OCI-LY7 (cell line): ENCODE data around the gene PLCB1. TPM values are rescaled to one million over a fixed set of nuclear protein-coding genes. Genes with fewer than 3 reads are reported as not detected.

Experiments used
- BruUV-seq: library from RNA; stranded (reverse); fragments of 400-500 nt; replicated peaks from 2 replicates; lab custom pipeline; 2021; lab: Mats Ljungman, UMichigan
- CTCF ChIA-PET: fragments of 300-600 bp; sonication (Branson Sonifier 250); formaldehyde crosslinking; loops from one replicate; lab custom pipeline; 2022; ENCODE audit warnings: antibody characterized with exemption; ENCODE audit not compliant: unreplicated experiment; lab: Charles Lee
- POLR2A ChIA-PET: fragments of 300-600 bp; sonication (Branson Sonifier 250); formaldehyde crosslinking; loops from one replicate; lab custom pipeline; 2022; ENCODE audit warnings: antibody characterized with exemption; lab: Charles Lee
- DNase-seq: peaks from one replicate; pipeline ENCODE4 v3.0.0-alpha.2; 2015; ENCODE audit warnings: low spot score
- H2AFZ ChIP-seq: fragments of 200-600 bp; sonication (generic), shearing (Covaris generic); 2 replicates; pipeline ENCODE4 v1.6.1; 2014; ENCODE audit warnings: mild to moderate bottlenecking, antibody characterized with exemption, low read length, moderate library complexity
- H3K27ac ChIP-seq: fragments of 200-600 bp; sonication (generic); 2 replicates; pipeline ENCODE4 v1.5.1; 2014; ENCODE audit warnings: mixed run types, low read depth, mild to moderate bottlenecking, moderate library complexity, low read length, inconsistent platforms; ENCODE audit not compliant: poor library complexity, severe bottlenecking
- H3K36me3 ChIP-seq: fragments of 200-600 bp; sonication (generic); 2 replicates; pipeline ENCODE4 v1.6.1; 2014; ENCODE audit warnings: mild to moderate bottlenecking, antibody characterized with exemption, low read length, moderate library complexity, mixed read lengths; ENCODE audit not compliant: insufficient read depth
- H3K4me1 ChIP-seq: fragments of 200-600 bp; sonication (generic); 2 replicates; pipeline ENCODE4 v1.5.1; 2014; ENCODE audit warnings: mild to moderate bottlenecking, low read length; ENCODE audit not compliant: insufficient read depth, poor library complexity, severe bottlenecking
- H3K4me2 ChIP-seq: fragments of 200-600 bp; sonication (generic); 2 replicates; pipeline ENCODE4 v1.6.1; 2014; ENCODE audit warnings: mild to moderate bottlenecking, low read length
- H3K4me3 ChIP-seq: fragments of 200-600 bp; sonication (generic); 2 replicates; pipeline ENCODE4 v1.5.1; 2014; ENCODE audit warnings: mild to moderate bottlenecking, low read depth, low read length; ENCODE audit not compliant: poor library complexity, severe bottlenecking
- H3K79me2 ChIP-seq: fragments of 200-600 bp; sonication (generic); 2 replicates; pipeline ENCODE4 v1.6.1; 2016; ENCODE audit warnings: low read depth, mild to moderate bottlenecking, low read length, moderate library complexity, mixed read lengths; ENCODE audit not compliant: insufficient read depth
- H3K9me2 ChIP-seq: fragments of 200-600 bp; sonication (generic); 2 replicates; pipeline ENCODE4 v1.6.1; 2016; ENCODE audit warnings: mild to moderate bottlenecking, low read length, mixed read lengths; ENCODE audit not compliant: insufficient read depth
- H3K9me3 ChIP-seq: fragments of 200-600 bp; sonication (generic); 2 replicates; pipeline ENCODE4 v1.6.1; 2014; ENCODE audit warnings: mild to moderate bottlenecking, mixed run types, low read length, mixed read lengths
- H4K20me1 ChIP-seq: fragments of 200-600 bp; sonication (generic); 2 replicates; pipeline ENCODE4 v1.6.1; 2014; ENCODE audit warnings: mild to moderate bottlenecking, antibody characterized with exemption, low read length, moderate library complexity, mixed read lengths; ENCODE audit not compliant: insufficient read depth
- EZH2phosphoT487 ChIP-seq: fragments of 200-600 bp; sonication (generic); IDR thresholded peaks from 2 replicates; pipeline ENCODE4 v1.6.1; 2018; ENCODE audit warnings: low read depth, borderline replicate concordance, mild to moderate bottlenecking, mixed run types, antibody characterized with exemption, low read length, moderate library complexity, mixed read lengths
- intact Hi-C: fragments of 100-400 bp; cut with micrococcal nuclease; formaldehyde crosslinking; loops from one replicate; pipeline ENCODE4 v1.10.0; 2022; ENCODE audit not compliant: unreplicated experiment
- total RNA-seq, 2 experiments: library from RNA; depleted of rRNA in 1 of 2; stranded (reverse); fragments of >200 nt in 1 of 2; shearing (Covaris generic) in 1 of 2; gene quantifications; 2 replicates each; pipeline ENCODE4 v1.2.3, GENCODE V29; 2014 to 2022
- TF ChIP-seq, protein P1 (sequence below): fragments of 200-600 bp; sonication (generic); conservative IDR thresholded peaks from 2 replicates; pipeline ENCODE4 v1.5.1; 2014; ENCODE audit warnings: mild to moderate bottlenecking, antibody characterized with exemption, low read length, moderate library complexity, mixed read lengths

Gene PLCB1
- total RNA-seq, 2 experiments from 2014 or later = 14.6 to 30.5 TPM

DNA sequence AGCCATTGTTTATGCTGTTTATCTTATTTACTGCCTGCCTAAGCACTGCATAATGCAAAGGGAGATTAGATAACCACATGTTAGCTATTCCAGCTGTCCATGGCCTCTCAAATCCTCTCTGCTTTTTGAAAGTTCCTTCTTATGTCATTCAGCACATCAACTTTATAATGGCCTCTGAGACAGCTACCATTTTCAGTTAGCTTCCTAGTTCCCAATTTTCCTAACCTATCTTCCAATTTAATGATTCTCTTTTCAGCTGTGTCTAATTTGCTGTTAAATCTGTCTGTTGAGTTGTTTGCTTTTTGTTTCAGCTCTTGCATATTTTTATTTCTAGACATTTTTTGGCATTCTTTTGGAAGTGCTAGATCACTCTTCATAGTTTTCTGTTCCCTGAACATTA, 763.4 kb downstream of the PLCB1 start:
- POLR2A ChIA-PET = no interaction called here
- no TSS peak for BruUV-seq
- CTCF ChIA-PET = no interaction called here

DNA sequence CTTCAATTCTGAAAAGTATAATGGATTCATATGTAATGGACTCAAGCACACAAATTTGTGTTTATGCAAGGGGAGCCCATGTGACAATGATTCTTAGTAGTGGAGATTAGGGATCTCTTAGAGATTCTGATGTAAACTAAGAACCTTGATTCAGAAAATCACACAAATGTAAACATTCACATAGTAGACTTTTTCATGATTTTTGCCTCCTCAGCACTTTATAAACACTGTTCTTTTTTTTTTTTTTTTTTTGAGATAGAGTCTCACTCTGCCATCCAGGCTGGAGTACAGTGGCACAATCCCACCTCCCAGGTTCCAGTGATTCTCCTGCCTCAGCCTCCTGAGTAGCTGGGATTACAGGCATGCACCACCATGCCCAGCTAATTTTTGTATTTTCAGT, 766.8 kb downstream of the PLCB1 start:
- ChIA-PET POLR2A (interaction anchor here (0.7 kb wide), 1 partner anchor 86 kb away, joined by 3 read pairs; no protein-coding TSS in a partner anchor), CTCF (no interaction called here)
- no peaks in the 10 kb centered on the region for H3K9me2 ChIP-seq
- H4K20me1 ChIP-seq = no peaks in the 10 kb centered on the region
- H3K4me3 ChIP-seq = no peak overlapping the region
- no peak for DNase-seq
- H3K4me1 ChIP-seq = no peaks in the 10 kb centered on the region
- BruUV-seq = no TSS peak
- H2AFZ ChIP-seq = no peak overlapping the region
- intact Hi-C loops = no loop called here
- H3K36me3 ChIP-seq = no peaks in the 10 kb centered on the region
- H3K9me3 ChIP-seq = peaks cover 24% of the 10 kb centered on the region
- H3K27ac ChIP-seq = no peak overlapping the region
- TF ChIP-seq EZH2phosphoT487 = no peak
- TF ChIP-seq, protein P1, sequence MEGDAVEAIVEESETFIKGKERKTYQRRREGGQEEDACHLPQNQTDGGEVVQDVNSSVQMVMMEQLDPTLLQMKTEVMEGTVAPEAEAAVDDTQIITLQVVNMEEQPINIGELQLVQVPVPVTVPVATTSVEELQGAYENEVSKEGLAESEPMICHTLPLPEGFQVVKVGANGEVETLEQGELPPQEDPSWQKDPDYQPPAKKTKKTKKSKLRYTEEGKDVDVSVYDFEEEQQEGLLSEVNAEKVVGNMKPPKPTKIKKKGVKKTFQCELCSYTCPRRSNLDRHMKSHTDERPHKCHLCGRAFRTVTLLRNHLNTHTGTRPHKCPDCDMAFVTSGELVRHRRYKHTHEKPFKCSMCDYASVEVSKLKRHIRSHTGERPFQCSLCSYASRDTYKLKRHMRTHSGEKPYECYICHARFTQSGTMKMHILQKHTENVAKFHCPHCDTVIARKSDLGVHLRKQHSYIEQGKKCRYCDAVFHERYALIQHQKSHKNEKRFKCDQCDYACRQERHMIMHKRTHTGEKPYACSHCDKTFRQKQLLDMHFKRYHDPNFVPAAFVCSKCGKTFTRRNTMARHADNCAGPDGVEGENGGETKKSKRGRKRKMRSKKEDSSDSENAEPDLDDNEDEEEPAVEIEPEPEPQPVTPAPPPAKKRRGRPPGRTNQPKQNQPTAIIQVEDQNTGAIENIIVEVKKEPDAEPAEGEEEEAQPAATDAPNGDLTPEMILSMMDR = no peak
- no peaks in the 10 kb centered on the region for H3K79me2 ChIP-seq
- H3K4me2 ChIP-seq = no peak overlapping the region

More for the DNA sequence above, 763.4 kb downstream of the PLCB1 start:
- H3K4me1 ChIP-seq = no peaks in the 10 kb centered on the region
- H3K4me2 ChIP-seq = no peak overlapping the region
- H3K36me3 ChIP-seq = no peaks in the 10 kb centered on the region
- H2AFZ ChIP-seq = no peak overlapping the region
- no peak overlapping the region for H3K27ac ChIP-seq
- no peak for TF ChIP-seq EZH2phosphoT487
- TF ChIP-seq, protein P1 = no peak
- intact Hi-C loops = no loop called here
- H3K9me2 ChIP-seq = no peaks in the 10 kb centered on the region
- no peak for DNase-seq
- no peaks in the 10 kb centered on the region for H3K79me2 ChIP-seq
- no peaks in the 10 kb centered on the region for H4K20me1 ChIP-seq
- peaks cover 24% of the 10 kb centered on the region for H3K9me3 ChIP-seq
- H3K4me3 ChIP-seq = no peak overlapping the region

DNA sequence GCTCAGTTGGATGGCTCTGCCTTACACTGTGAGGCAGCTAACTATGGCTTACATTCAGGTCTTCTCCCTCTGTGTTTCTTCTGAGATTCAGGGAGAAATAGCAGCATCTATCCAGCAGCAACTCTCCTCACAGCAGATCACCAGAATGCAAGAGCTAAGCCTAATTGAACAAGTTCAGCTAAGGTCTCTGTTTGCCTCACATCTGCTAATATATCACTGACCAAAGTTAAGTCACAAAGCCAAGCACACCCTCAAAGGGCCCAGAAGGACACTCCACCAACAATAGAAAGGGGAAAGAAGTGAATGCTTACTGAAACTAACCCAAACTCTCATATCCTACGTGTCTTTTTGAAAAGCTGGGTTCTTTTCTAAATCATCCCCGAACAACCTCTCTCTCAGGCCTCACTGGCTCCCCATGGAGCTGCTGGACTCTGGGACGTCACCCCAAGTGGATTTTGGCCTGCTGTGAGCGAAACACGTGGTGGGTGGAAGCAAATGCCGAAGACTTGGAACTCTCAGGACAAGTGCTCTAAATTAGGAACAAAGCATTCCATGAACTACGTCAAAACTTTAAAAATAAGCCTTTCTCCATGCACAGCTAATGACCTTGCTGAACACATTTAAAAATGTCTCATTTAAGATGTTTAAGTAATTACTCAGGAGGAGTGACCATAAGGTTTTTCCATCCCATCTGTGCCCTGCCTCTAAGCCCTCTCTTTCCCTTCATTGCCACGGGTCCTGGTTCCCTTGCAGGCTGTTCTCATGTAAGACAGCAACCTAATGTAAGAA, 769.4 kb downstream of the PLCB1 start:
- Histone ChIP-seq H3K27ac (no peak overlapping the region), H2AFZ (no peak overlapping the region), H3K4me2 (no peak overlapping the region), H3K79me2 (no peaks in the 10 kb centered on the region), H3K9me2 (no peaks in the 10 kb centered on the region), H3K36me3 (no peaks in the 10 kb centered on the region), H3K4me3 (no peak overlapping the region), H3K4me1 (no peaks in the 10 kb centered on the region), H4K20me1 (no peaks in the 10 kb centered on the region), H3K9me3 (0 out of 2 replicates have a peak, but pooled peaks cover 6% of the 10 kb centered on the region)
- TF ChIP-seq, protein P1 = no peak
- no peak for TF ChIP-seq EZH2phosphoT487
- intact Hi-C loops = no loop called here
- ChIA-PET CTCF (no interaction called here), POLR2A (interaction anchor here (0.8 kb wide), 1 partner anchor 619 kb away, joined by 3 read pairs; no protein-coding TSS in a partner anchor)
- BruUV-seq = no TSS peak
- no peak for DNase-seq
